GM23338 (cell line): ENCODE measurements around the gene IGSF22. TPM values are rescaled to one million over a fixed set of nuclear protein-coding genes. Genes with fewer than 3 reads are reported as not detected.

Experiments
- ATAC-seq: fragments of 200-7000 bp; cut with Tn5 transposase; 3 replicates; pipeline ENCODE4 v1.9.1; 2020
- DNase-seq: peaks from one replicate; pipeline ENCODE4 v3.0.0-alpha.2; 2015; ENCODE audit warnings: low spot score
- H2AFZ ChIP-seq: fragments of 200-600 bp; sonication (generic); 2 replicates; pipeline ENCODE4 v1.8.0; 2016; ENCODE audit warnings: antibody characterized with exemption, mild to moderate bottlenecking, moderate library complexity
- H3F3A ChIP-seq: fragments of 200-600 bp; sonication (generic); replicated peaks from 2 replicates; pipeline ENCODE4 v1.8.0; 2017; ENCODE audit warnings: antibody characterized with exemption, mixed run types, low read depth
- H3K27ac ChIP-seq: fragments of 200-600 bp; sonication (generic); 2 replicates; pipeline ENCODE4 v1.6.1; 2016; ENCODE audit warnings: low read depth
- H3K27me3 ChIP-seq: fragments of 200-600 bp; sonication (generic); 2 replicates; pipeline ENCODE4 v1.8.0; 2016; ENCODE audit warnings: mild to moderate bottlenecking, mixed run types, moderate library complexity; ENCODE audit not compliant: insufficient read depth
- H3K36me3 ChIP-seq: fragments of 200-600 bp; sonication (generic); 2 replicates; pipeline ENCODE4 v1.8.0; 2016; ENCODE audit warnings: mild to moderate bottlenecking; ENCODE audit not compliant: insufficient read depth
- H3K4me1 ChIP-seq: fragments of 200-600 bp; sonication (generic); 2 replicates; pipeline ENCODE4 v1.8.0; 2016; ENCODE audit warnings: mild to moderate bottlenecking, moderate library complexity; ENCODE audit not compliant: insufficient read depth
- H3K4me2 ChIP-seq: fragments of 200-600 bp; sonication (generic); 2 replicates; pipeline ENCODE4 v1.7.1; 2017; ENCODE audit warnings: mixed run types
- H3K4me3 ChIP-seq: fragments of 200-600 bp; sonication (generic); 2 replicates; pipeline ENCODE4 v1.6.1; 2016; ENCODE audit warnings: mixed run types
- H3K79me2 ChIP-seq: fragments of 200-600 bp; sonication (generic); replicated peaks from 2 replicates; pipeline ENCODE4 v1.8.0; 2017; ENCODE audit warnings: mild to moderate bottlenecking; ENCODE audit not compliant: insufficient read depth
- H3K9me2 ChIP-seq: fragments of 200-600 bp; sonication (generic); 2 replicates; pipeline ENCODE4 v1.8.0; 2017; ENCODE audit not compliant: insufficient read depth
- H4K20me1 ChIP-seq: fragments of 200-600 bp; sonication (generic); replicated peaks from 2 replicates; pipeline ENCODE4 v1.8.0; 2017; ENCODE audit warnings: mild to moderate bottlenecking; ENCODE audit not compliant: insufficient read depth
- H3K27ac Mint-ChIP-seq: 2 replicates; pipeline ENCODE4 v1.8.0; 2020; ENCODE audit warnings: inconsistent platforms, mild to moderate bottlenecking, moderate library complexity, mixed read lengths
- H3K27me3 Mint-ChIP-seq: 3 replicates; pipeline ENCODE4 v1.8.0; 2022; ENCODE audit warnings: low read depth, mild to moderate bottlenecking, moderate library complexity, mixed read lengths, inconsistent platforms; ENCODE audit not compliant: insufficient read depth, poor library complexity
- H3K36me3 Mint-ChIP-seq: 3 replicates; pipeline ENCODE4 v1.8.0; 2021; ENCODE audit warnings: low read depth, mild to moderate bottlenecking, inconsistent platforms, moderate library complexity, mixed read lengths
- H3K4me1 Mint-ChIP-seq: 3 replicates; pipeline ENCODE4 v1.8.0; 2020; ENCODE audit warnings: mild to moderate bottlenecking, inconsistent platforms, mixed read lengths
- H3K4me3 Mint-ChIP-seq: 3 replicates; pipeline ENCODE4 v1.8.0; 2021; ENCODE audit warnings: moderate library complexity, mild to moderate bottlenecking, inconsistent platforms, mixed read lengths
- H3K9me3 Mint-ChIP-seq: 3 replicates; pipeline ENCODE4 v1.8.0; 2020; ENCODE audit warnings: moderate library complexity, mild to moderate bottlenecking, inconsistent platforms, mixed read lengths
- CREB1 ChIP-seq: fragments of 250-450 bp; sonication (Bioruptor Pico); IDR thresholded peaks from 2 replicates; pipeline ENCODE4 v1.5.0; 2020; ENCODE audit warnings: low read depth, mild to moderate bottlenecking, moderate library complexity
- CTCF ChIP-seq, 2 experiments: fragments of 200-600 bp in 1 of 2; sonication (generic) in 1 of 2; conservative IDR thresholded peaks; 2 replicates each; pipeline versions ENCODE4 v1.5.1 to v1.6.1; 2016 to 2017; ENCODE audit warnings: antibody characterized with exemption in 2 of 2, low read depth in 2 of 2, mild to moderate bottlenecking in 2 of 2, moderate library complexity in 1 of 2
- ETS1 ChIP-seq: IDR thresholded peaks from 2 replicates; pipeline ENCODE4 v1.6.1; 2016; ENCODE audit warnings: antibody characterized with exemption
- EZH2 ChIP-seq: fragments of 200-600 bp; sonication (generic); IDR thresholded peaks from one replicate; pipeline ENCODE4 v1.8.0; 2017; ENCODE audit warnings: antibody characterized with exemption, mild to moderate bottlenecking, low read depth; ENCODE audit not compliant: unreplicated experiment
- EZH2phosphoT487 ChIP-seq: fragments of 200-600 bp; sonication (generic); IDR thresholded peaks from one replicate; pipeline ENCODE4 v1.8.1; 2018; ENCODE audit warnings: antibody characterized with exemption; ENCODE audit not compliant: unreplicated experiment
- JUNB ChIP-seq: IDR thresholded peaks from one replicate; pipeline ENCODE4 v1.6.1; 2016; ENCODE audit warnings: antibody characterized with exemption; ENCODE audit not compliant: unreplicated experiment
- NANOG ChIP-seq: IDR thresholded peaks from 2 replicates; pipeline ENCODE4 v1.6.1; 2016; ENCODE audit warnings: antibody characterized with exemption, borderline replicate concordance
- POLR2AphosphoS5 ChIP-seq: IDR thresholded peaks from 2 replicates; pipeline ENCODE4 v1.6.1; 2016; ENCODE audit warnings: antibody characterized with exemption, low read depth
- REST ChIP-seq: IDR thresholded peaks from one replicate; pipeline ENCODE4 v1.6.1; 2018; ENCODE audit warnings: antibody characterized with exemption; ENCODE audit not compliant: unreplicated experiment
- STAT1 ChIP-seq: IDR thresholded peaks from one replicate; pipeline ENCODE4 v1.6.1; 2016; ENCODE audit warnings: antibody characterized with exemption; ENCODE audit not compliant: unreplicated experiment
- ZNF114 ChIP-seq: fragments of 250-450 bp; sonication (Bioruptor Pico); IDR thresholded peaks from 2 replicates; pipeline ENCODE4 v1.5.0; 2020; ENCODE audit warnings: mild to moderate bottlenecking, moderate library complexity
- ZNF331 ChIP-seq: fragments of 250-450 bp; sonication (Bioruptor Pico); IDR thresholded peaks from 2 replicates; pipeline ENCODE4 v1.5.0; 2020; ENCODE audit warnings: low read depth, mild to moderate bottlenecking, moderate library complexity
- ZNF462 ChIP-seq: fragments of 250-450 bp; sonication (Bioruptor Pico); IDR thresholded peaks from 2 replicates; pipeline ENCODE4 v1.5.0; 2020; ENCODE audit warnings: mild to moderate bottlenecking, moderate library complexity
- polyA plus RNA-seq: library from polyadenylated mRNA; unstranded; fragments of >200 nt; fragmentation: Nextera tagmentation; extraction: Ambion mirVana; gene quantifications from 2 replicates; pipeline ENCODE4 v1.2.1, GENCODE V29; 2016
- total RNA-seq: library from RNA; depleted of rRNA; stranded (reverse); fragments of >200 nt; shearing (Covaris generic); gene quantifications from 2 replicates; pipeline ENCODE4 v1.2.3, GENCODE V29; 2014

The IGSF22 gene
- total and polyA plus RNA-seq, 2 experiments from 2014 or later = 0.37 TPM; not detected in 1

DNA sequence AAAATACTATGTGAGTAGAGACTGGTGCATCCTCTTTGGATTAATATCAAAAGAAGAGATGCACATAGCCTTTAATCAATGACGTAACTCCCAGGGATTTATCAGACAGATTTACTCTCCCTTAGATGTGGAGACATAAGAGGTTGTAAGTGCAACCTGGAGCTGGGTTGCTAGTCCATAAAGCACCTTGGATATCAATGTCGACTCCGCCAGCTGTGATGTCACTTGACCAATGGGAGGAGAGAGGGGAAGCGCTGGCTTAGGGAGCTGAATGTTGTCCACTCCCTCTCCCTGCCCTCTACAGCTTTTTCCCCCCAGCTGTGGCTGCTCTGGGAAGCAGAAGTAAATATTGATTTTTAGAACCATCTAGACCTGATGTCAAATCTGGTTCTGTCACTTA lies 56.3 kb downstream of the IGSF22 start:
- no peaks in the 10 kb centered on the region for H3K36me3 Mint-ChIP-seq
- no peak overlapping the region for H3K4me3 ChIP-seq
- H3K27me3 Mint-ChIP-seq = peaks cover 7% of the 10 kb centered on the region
- H2AFZ ChIP-seq = peak overlapping the region; percentile 39; the same call in 1 of the 2 replicates
- DNase-seq (peak; percentile 17), ATAC-seq (peak; percentile 36)
- H3K9me2 ChIP-seq = no peaks in the 10 kb centered on the region
- no peaks in the 10 kb centered on the region for H3K27me3 ChIP-seq
- TF ChIP-seq CREB1 (no peak), POLR2AphosphoS5 (no peak), EZH2 (no peak), CTCF (conservative IDR thresholded peaks at IDR 0.05; ENCODE audit: low read depth in 2 of 2) (no peak), ZNF462 (CRISPR knock-in tag) (no peak), JUNB (no peak), ZNF331 (CRISPR knock-in tag) (no peak), NANOG (no peak), ETS1 (no peak), REST (no peak), STAT1 (no peak), ZNF114 (CRISPR knock-in tag) (no peak), EZH2phosphoT487 (no peak)
- H3F3A ChIP-seq = no peaks in the 10 kb centered on the region
- H3K27ac ChIP-seq = no peak overlapping the region
- no peak overlapping the region for H3K4me3 Mint-ChIP-seq
- no peak overlapping the region for H3K27ac Mint-ChIP-seq
- H3K4me2 ChIP-seq = no peak overlapping the region
- no peaks in the 10 kb centered on the region for H3K36me3 ChIP-seq
- H3K79me2 ChIP-seq = no peaks in the 10 kb centered on the region
- peaks cover 10% of the 10 kb centered on the region for H3K4me1 ChIP-seq
- H4K20me1 ChIP-seq = no peaks in the 10 kb centered on the region
- H3K9me3 Mint-ChIP-seq = no peaks in the 10 kb centered on the region
- H3K4me1 Mint-ChIP-seq = peaks cover 16% of the 10 kb centered on the region
